GM23338 (cell line): ENCODE results near the gene SREK1. TPM values are rescaled to one million over a fixed set of nuclear protein-coding genes. Genes with fewer than 3 reads are reported as not detected.

Experiments used
- ATAC-seq: fragments of 200-7000 bp; cut with Tn5 transposase; 3 replicates; pipeline ENCODE4 v1.9.1; 2020
- DNase-seq: peaks from one replicate; pipeline ENCODE4 v3.0.0-alpha.2; 2015; ENCODE audit warnings: low spot score
- H2AFZ ChIP-seq: fragments of 200-600 bp; sonication (generic); 2 replicates; pipeline ENCODE4 v1.8.0; 2016; ENCODE audit warnings: antibody characterized with exemption, mild to moderate bottlenecking, moderate library complexity
- H3F3A ChIP-seq: fragments of 200-600 bp; sonication (generic); replicated peaks from 2 replicates; pipeline ENCODE4 v1.8.0; 2017; ENCODE audit warnings: antibody characterized with exemption, mixed run types, low read depth
- H3K27ac ChIP-seq: fragments of 200-600 bp; sonication (generic); 2 replicates; pipeline ENCODE4 v1.6.1; 2016; ENCODE audit warnings: low read depth
- H3K27me3 ChIP-seq: fragments of 200-600 bp; sonication (generic); 2 replicates; pipeline ENCODE4 v1.8.0; 2016; ENCODE audit warnings: mild to moderate bottlenecking, mixed run types, moderate library complexity; ENCODE audit not compliant: insufficient read depth
- H3K36me3 ChIP-seq: fragments of 200-600 bp; sonication (generic); 2 replicates; pipeline ENCODE4 v1.8.0; 2016; ENCODE audit warnings: mild to moderate bottlenecking; ENCODE audit not compliant: insufficient read depth
- H3K4me1 ChIP-seq: fragments of 200-600 bp; sonication (generic); 2 replicates; pipeline ENCODE4 v1.8.0; 2016; ENCODE audit warnings: mild to moderate bottlenecking, moderate library complexity; ENCODE audit not compliant: insufficient read depth
- H3K4me2 ChIP-seq: fragments of 200-600 bp; sonication (generic); 2 replicates; pipeline ENCODE4 v1.7.1; 2017; ENCODE audit warnings: mixed run types
- H3K4me3 ChIP-seq: fragments of 200-600 bp; sonication (generic); 2 replicates; pipeline ENCODE4 v1.6.1; 2016; ENCODE audit warnings: mixed run types
- H3K79me2 ChIP-seq: fragments of 200-600 bp; sonication (generic); replicated peaks from 2 replicates; pipeline ENCODE4 v1.8.0; 2017; ENCODE audit warnings: mild to moderate bottlenecking; ENCODE audit not compliant: insufficient read depth
- H3K9me2 ChIP-seq: fragments of 200-600 bp; sonication (generic); 2 replicates; pipeline ENCODE4 v1.8.0; 2017; ENCODE audit not compliant: insufficient read depth
- H4K20me1 ChIP-seq: fragments of 200-600 bp; sonication (generic); replicated peaks from 2 replicates; pipeline ENCODE4 v1.8.0; 2017; ENCODE audit warnings: mild to moderate bottlenecking; ENCODE audit not compliant: insufficient read depth
- H3K27ac Mint-ChIP-seq: 2 replicates; pipeline ENCODE4 v1.8.0; 2020; ENCODE audit warnings: inconsistent platforms, mild to moderate bottlenecking, moderate library complexity, mixed read lengths
- H3K27me3 Mint-ChIP-seq: 3 replicates; pipeline ENCODE4 v1.8.0; 2022; ENCODE audit warnings: low read depth, mild to moderate bottlenecking, moderate library complexity, mixed read lengths, inconsistent platforms; ENCODE audit not compliant: insufficient read depth, poor library complexity
- H3K36me3 Mint-ChIP-seq: 3 replicates; pipeline ENCODE4 v1.8.0; 2021; ENCODE audit warnings: low read depth, mild to moderate bottlenecking, inconsistent platforms, moderate library complexity, mixed read lengths
- H3K4me1 Mint-ChIP-seq: 3 replicates; pipeline ENCODE4 v1.8.0; 2020; ENCODE audit warnings: mild to moderate bottlenecking, inconsistent platforms, mixed read lengths
- H3K4me3 Mint-ChIP-seq: 3 replicates; pipeline ENCODE4 v1.8.0; 2021; ENCODE audit warnings: moderate library complexity, mild to moderate bottlenecking, inconsistent platforms, mixed read lengths
- H3K9me3 Mint-ChIP-seq: 3 replicates; pipeline ENCODE4 v1.8.0; 2020; ENCODE audit warnings: moderate library complexity, mild to moderate bottlenecking, inconsistent platforms, mixed read lengths
- NANOG ChIP-seq: IDR thresholded peaks from 2 replicates; pipeline ENCODE4 v1.6.1; 2016; ENCODE audit warnings: antibody characterized with exemption, borderline replicate concordance
- POLR2AphosphoS5 ChIP-seq: IDR thresholded peaks from 2 replicates; pipeline ENCODE4 v1.6.1; 2016; ENCODE audit warnings: antibody characterized with exemption, low read depth
- ZNF114 ChIP-seq: fragments of 250-450 bp; sonication (Bioruptor Pico); IDR thresholded peaks from 2 replicates; pipeline ENCODE4 v1.5.0; 2020; ENCODE audit warnings: mild to moderate bottlenecking, moderate library complexity
- ZNF331 ChIP-seq: fragments of 250-450 bp; sonication (Bioruptor Pico); IDR thresholded peaks from 2 replicates; pipeline ENCODE4 v1.5.0; 2020; ENCODE audit warnings: low read depth, mild to moderate bottlenecking, moderate library complexity
- polyA plus RNA-seq: library from polyadenylated mRNA; unstranded; fragments of >200 nt; fragmentation: Nextera tagmentation; extraction: Ambion mirVana; gene quantifications from 2 replicates; pipeline ENCODE4 v1.2.1, GENCODE V29; 2016
- total RNA-seq: library from RNA; depleted of rRNA; stranded (reverse); fragments of >200 nt; shearing (Covaris generic); gene quantifications from 2 replicates; pipeline ENCODE4 v1.2.3, GENCODE V29; 2014
- TF ChIP-seq, protein P1 (sequence below): fragments of 250-450 bp; sonication (Bioruptor Pico); IDR thresholded peaks from 2 replicates; pipeline ENCODE4 v1.5.0; 2020; ENCODE audit warnings: mild to moderate bottlenecking, moderate library complexity

Gene SREK1
- total and polyA plus RNA-seq, 2 experiments from 2014 or later, result 64.3 to 66.4 TPM

DNA sequence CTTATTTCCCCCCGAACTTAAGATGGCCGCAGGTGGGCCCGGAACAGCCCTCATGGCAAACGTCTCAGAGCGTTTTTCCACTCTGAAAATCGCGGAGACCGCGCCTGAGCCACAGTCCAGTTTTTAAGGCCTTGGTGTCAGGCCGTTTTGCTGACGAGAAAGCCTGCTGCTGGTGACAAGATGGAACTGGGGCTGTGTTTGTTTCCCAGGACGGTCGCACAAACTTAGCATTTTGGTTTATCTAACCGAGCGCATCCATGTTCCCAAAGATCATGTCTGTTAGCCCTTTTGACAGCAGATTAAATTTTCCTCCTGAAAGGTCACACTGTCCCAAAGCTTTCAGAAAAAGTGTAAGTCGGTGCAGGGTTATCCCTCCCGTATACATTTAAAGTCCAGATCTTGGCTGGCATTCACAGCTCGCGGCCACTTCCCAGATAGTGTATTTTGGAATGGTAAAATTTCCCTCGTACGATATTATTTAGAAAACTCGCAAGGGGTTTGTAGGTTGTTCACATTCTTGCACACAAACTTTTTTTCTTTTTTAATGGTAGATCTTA is 812 bp downstream of the SREK1 start:
- peaks cover 53% of the 10 kb centered on the region for H3K79me2 ChIP-seq
- peak overlapping the region; percentile 85 for H3K4me2 ChIP-seq
- no peaks in the 10 kb centered on the region; the same call in 1 of the 2 replicates for H3K36me3 ChIP-seq
- peak overlapping the region; percentile 78 for H3K4me3 ChIP-seq
- TF ChIP-seq ZNF114 (CRISPR knock-in tag), result no peak
- peak; percentile 14; the same call in 1 of the 2 replicates for TF ChIP-seq POLR2AphosphoS5
- H3K27ac Mint-ChIP-seq, result peak overlapping the region; percentile 100
- ATAC-seq (peak; percentile 38), DNase-seq (no peak)
- H3K4me1 ChIP-seq, result peaks cover 22% of the 10 kb centered on the region
- H3K27me3 Mint-ChIP-seq, result peaks cover 12% of the 10 kb centered on the region
- peaks cover 12% of the 10 kb centered on the region for H3K4me1 Mint-ChIP-seq
- H3K9me2 ChIP-seq, result no peaks in the 10 kb centered on the region
- H3K36me3 Mint-ChIP-seq, result peaks cover 8% of the 10 kb centered on the region; the same call in 1 of the 3 replicates
- H3K4me3 Mint-ChIP-seq, result peak overlapping the region; percentile 93
- peak overlapping the region; percentile 98 for H3K27ac ChIP-seq
- H3K9me3 Mint-ChIP-seq, result no peaks in the 10 kb centered on the region; the same call in 2 of the 3 replicates
- peak overlapping the region; percentile 54; the same call in 1 of the 2 replicates for H2AFZ ChIP-seq
- H3K27me3 ChIP-seq, result no peaks in the 10 kb centered on the region
- peaks cover 1% of the 10 kb centered on the region for H4K20me1 ChIP-seq
- H3F3A ChIP-seq, result no peaks in the 10 kb centered on the region

DNA sequence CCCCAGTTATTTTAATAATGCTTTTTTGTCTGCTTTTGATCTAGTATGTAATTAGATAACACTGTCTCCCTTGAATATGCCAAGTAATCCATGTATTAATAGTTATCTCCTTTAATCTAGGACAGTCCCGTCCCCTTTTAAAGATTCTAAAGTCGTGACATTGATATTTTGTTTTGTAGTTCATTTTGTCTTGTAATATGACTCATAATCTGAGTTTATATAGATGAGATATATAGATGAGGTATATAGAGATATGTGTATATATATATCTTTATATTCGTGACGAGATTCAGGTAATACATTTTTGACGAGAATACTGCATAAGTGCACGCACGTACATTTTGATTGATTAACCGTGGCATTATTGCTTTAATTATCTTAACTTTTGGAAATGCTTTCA is 1.6 kb downstream of the SREK1 start:
- H3K4me1 ChIP-seq, result peaks cover 22% of the 10 kb centered on the region
- H2AFZ ChIP-seq, result no peak overlapping the region
- H3K27me3 ChIP-seq, result no peaks in the 10 kb centered on the region
- H3K36me3 Mint-ChIP-seq, result peaks cover 12% of the 10 kb centered on the region; the same call in 1 of the 3 replicates
- no peak for TF ChIP-seq ZNF331 (CRISPR knock-in tag)
- TF ChIP-seq NANOG, result no peak
- TF ChIP-seq, protein P1, sequence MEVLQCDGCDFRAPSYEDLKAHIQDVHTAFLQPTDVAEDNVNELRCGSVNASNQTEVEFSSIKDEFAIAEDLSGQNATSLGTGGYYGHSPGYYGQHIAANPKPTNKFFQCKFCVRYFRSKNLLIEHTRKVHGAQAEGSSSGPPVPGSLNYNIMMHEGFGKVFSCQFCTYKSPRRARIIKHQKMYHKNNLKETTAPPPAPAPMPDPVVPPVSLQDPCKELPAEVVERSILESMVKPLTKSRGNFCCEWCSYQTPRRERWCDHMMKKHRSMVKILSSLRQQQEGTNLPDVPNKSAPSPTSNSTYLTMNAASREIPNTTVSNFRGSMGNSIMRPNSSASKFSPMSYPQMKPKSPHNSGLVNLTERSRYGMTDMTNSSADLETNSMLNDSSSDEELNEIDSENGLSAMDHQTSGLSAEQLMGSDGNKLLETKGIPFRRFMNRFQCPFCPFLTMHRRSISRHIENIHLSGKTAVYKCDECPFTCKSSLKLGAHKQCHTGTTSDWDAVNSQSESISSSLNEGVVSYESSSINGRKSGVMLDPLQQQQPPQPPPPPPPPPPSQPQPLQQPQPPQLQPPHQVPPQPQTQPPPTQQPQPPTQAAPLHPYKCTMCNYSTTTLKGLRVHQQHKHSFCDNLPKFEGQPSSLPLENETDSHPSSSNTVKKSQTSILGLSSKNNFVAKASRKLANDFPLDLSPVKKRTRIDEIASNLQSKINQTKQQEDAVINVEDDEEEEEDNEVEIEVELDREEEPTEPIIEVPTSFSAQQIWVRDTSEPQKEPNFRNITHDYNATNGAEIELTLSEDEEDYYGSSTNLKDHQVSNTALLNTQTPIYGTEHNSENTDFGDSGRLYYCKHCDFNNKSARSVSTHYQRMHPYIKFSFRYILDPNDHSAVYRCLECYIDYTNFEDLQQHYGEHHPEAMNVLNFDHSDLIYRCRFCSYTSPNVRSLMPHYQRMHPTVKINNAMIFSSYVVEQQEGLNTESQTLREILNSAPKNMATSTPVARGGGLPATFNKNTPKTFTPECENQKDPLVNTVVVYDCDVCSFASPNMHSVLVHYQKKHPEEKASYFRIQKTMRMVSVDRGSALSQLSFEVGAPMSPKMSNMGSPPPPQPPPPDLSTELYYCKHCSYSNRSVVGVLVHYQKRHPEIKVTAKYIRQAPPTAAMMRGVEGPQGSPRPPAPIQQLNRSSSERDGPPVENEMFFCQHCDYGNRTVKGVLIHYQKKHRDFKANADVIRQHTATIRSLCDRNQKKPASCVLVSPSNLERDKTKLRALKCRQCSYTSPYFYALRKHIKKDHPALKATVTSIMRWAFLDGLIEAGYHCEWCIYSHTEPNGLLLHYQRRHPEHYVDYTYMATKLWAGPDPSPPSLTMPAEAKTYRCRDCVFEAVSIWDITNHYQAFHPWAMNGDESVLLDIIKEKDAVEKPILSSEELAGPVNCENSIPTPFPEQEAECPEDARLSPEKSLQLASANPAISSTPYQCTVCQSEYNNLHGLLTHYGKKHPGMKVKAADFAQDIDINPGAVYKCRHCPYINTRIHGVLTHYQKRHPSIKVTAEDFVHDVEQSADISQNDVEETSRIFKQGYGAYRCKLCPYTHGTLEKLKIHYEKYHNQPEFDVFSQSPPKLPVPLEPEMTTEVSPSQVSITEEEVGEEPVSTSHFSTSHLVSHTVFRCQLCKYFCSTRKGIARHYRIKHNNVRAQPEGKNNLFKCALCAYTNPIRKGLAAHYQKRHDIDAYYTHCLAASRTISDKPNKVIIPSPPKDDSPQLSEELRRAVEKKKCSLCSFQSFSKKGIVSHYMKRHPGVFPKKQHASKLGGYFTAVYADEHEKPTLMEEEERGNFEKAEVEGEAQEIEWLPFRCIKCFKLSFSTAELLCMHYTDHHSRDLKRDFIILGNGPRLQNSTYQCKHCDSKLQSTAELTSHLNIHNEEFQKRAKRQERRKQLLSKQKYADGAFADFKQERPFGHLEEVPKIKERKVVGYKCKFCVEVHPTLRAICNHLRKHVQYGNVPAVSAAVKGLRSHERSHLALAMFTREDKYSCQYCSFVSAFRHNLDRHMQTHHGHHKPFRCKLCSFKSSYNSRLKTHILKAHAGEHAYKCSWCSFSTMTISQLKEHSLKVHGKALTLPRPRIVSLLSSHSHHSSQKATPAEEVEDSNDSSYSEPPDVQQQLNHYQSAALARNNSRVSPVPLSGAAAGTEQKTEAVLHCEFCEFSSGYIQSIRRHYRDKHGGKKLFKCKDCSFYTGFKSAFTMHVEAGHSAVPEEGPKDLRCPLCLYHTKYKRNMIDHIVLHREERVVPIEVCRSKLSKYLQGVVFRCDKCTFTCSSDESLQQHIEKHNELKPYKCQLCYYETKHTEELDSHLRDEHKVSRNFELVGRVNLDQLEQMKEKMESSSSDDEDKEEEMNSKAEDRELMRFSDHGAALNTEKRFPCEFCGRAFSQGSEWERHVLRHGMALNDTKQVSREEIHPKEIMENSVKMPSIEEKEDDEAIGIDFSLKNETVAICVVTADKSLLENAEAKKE (CRISPR knock-in tag), result no peak
- no peak for TF ChIP-seq POLR2AphosphoS5
- TF ChIP-seq ZNF114 (CRISPR knock-in tag), result no peak
- H3K4me1 Mint-ChIP-seq, result peaks cover 15% of the 10 kb centered on the region
- H3K9me3 Mint-ChIP-seq, result no peaks in the 10 kb centered on the region; the same call in 2 of the 3 replicates
- peaks cover 61% of the 10 kb centered on the region for H3K79me2 ChIP-seq
- H3K27me3 Mint-ChIP-seq, result peaks cover 12% of the 10 kb centered on the region
- ATAC-seq, result no peak
- peak overlapping the region; percentile 85 for H3K4me2 ChIP-seq
- H3K9me2 ChIP-seq, result no peaks in the 10 kb centered on the region
- H3K4me3 ChIP-seq, result peak overlapping the region; percentile 78
- H3K27ac ChIP-seq, result no peak overlapping the region
- peak overlapping the region; percentile 93 for H3K4me3 Mint-ChIP-seq
- H4K20me1 ChIP-seq, result peaks cover 7% of the 10 kb centered on the region
- H3K27ac Mint-ChIP-seq, result no peak overlapping the region
- no peak for DNase-seq
- no peaks in the 10 kb centered on the region; the same call in 1 of the 2 replicates for H3K36me3 ChIP-seq
- no peaks in the 10 kb centered on the region for H3F3A ChIP-seq
